BE2C (cell line): ENCODE results near the gene RAF1.
"Not testable (repeated sequence)": the region's sequence is repeated elsewhere in the genome, so short reads cannot be mapped to it uniquely, and the experiment has no call there.

Experiments
- DNase-seq: peaks from one replicate; pipeline ENCODE4 v3.0.0-alpha.2; 2020
- H3K27me3 ChIP-seq: fragments of 250-450 bp; sonication (Bioruptor Pico); 2 replicates; pipeline ENCODE4 v1.5.1; 2020; ENCODE audit warnings: mild to moderate bottlenecking
- H3K36me3 ChIP-seq: fragments of 250-450 bp; sonication (Bioruptor Pico); 2 replicates; pipeline ENCODE4 v1.5.1; 2020; ENCODE audit warnings: mild to moderate bottlenecking
- H3K4me1 ChIP-seq: fragments of 250-450 bp; sonication (Bioruptor Pico); 2 replicates; pipeline ENCODE4 v1.5.1; 2020
- H3K4me3 ChIP-seq: 2 replicates; pipeline ENCODE4 v1.5.1; 2011; ENCODE audit warnings: low read depth, low read length
- H3K9me3 ChIP-seq: fragments of 250-450 bp; sonication (Bioruptor Pico); 2 replicates; pipeline ENCODE4 v1.5.1; 2020
- TF ChIP-seq, protein P1 (sequence below): IDR thresholded peaks from 2 replicates; pipeline ENCODE4 v1.5.1; 2012; ENCODE audit warnings: mild to moderate bottlenecking, low read depth, low read length

Gene RAF1

DNA sequence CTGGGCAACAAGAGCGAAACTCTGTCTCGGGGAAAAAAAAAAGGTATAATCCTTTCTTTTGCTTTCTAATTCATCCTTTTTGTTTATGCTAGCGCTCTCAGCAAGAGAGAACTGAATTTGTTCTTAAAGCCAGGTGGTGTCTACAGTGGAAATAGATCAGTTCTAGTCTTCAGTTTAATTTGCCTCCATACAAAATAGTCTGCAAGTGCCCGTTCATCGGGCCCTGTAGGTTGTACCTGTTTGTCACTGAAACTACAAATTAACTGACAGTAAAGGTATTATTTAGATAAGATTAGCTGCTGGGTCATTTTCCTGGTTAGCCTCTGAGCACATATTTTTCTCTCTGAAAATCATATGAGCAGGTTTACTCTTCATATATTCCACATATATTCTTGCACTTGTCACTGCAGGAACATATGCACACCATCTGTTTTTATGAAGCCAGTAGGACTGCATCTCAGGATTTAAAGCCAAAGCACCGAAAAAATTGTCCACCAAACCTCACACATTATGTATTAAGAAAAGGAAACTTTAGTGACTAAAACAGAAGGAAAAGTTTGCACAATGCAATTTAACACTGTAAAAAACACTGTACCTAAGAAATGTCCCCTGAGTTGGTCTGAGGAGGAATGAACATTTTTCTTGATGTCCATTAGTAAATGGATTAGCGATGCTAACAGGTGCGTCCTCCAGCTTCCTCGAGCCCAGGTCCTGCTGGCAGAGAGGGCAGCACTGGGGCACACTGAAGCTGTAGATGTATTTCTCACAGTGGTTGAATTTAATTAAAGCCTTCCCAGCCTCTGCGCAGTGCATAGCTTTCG is 119.1 kb downstream of the RAF1 start:
- no peak for DNase-seq
- Histone ChIP-seq H3K4me1 (no peaks in the 10 kb centered on the region), H3K36me3 (no peaks in the 10 kb centered on the region), H3K27me3 (no peaks in the 10 kb centered on the region), H3K9me3 (no peaks in the 10 kb centered on the region), H3K4me3 (no peak overlapping the region)
- TF ChIP-seq, protein P1, sequence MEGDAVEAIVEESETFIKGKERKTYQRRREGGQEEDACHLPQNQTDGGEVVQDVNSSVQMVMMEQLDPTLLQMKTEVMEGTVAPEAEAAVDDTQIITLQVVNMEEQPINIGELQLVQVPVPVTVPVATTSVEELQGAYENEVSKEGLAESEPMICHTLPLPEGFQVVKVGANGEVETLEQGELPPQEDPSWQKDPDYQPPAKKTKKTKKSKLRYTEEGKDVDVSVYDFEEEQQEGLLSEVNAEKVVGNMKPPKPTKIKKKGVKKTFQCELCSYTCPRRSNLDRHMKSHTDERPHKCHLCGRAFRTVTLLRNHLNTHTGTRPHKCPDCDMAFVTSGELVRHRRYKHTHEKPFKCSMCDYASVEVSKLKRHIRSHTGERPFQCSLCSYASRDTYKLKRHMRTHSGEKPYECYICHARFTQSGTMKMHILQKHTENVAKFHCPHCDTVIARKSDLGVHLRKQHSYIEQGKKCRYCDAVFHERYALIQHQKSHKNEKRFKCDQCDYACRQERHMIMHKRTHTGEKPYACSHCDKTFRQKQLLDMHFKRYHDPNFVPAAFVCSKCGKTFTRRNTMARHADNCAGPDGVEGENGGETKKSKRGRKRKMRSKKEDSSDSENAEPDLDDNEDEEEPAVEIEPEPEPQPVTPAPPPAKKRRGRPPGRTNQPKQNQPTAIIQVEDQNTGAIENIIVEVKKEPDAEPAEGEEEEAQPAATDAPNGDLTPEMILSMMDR: no peak

DNA sequence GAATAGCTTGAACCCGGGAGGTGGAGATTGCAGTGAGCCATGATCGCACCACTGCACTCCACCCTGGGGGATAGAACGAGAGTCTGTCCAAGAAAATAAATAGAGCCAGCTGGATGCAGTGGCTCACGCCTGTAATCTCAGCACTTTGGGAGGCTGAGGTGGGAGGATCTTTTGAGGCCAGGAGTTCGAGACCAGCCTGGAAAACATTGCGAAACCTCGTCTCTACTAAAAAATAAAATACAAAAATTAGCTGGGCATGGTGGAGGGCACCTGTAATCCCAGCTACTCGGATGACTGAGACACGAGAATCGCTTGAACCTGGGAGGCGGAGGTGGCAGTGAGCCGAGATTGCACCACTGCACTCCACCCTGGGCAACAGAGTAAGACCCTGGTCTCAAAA is 120.4 kb downstream of the RAF1 start:
- not testable (repeated sequence) for DNase-seq, H3K36me3 ChIP-seq, H3K4me3 ChIP-seq, H3K4me1 ChIP-seq, H3K9me3 ChIP-seq, H3K27me3 ChIP-seq

DNA sequence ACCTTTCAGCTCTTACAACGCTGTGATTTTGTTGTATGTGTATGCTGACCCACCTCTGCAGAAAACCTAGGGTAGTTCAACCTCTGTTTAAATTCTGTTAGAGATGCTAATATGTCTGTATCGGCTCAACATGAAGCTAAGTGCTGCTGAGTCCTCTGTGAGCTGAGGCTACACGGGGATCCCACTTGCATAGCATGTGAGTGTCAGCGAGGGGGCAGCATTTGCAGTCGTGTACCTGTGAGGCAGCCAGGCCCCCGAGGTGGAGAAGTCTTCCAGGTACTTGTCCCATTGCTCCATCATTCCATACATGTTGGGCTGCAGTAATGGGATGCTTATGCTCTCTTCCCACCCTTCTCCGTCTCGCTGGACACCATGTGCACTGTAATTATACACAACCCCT is 122.3 kb downstream of the RAF1 start:
- DNase-seq: peak; percentile 29
- H3K4me3 ChIP-seq: no peak overlapping the region
- H3K9me3 ChIP-seq: no peaks in the 10 kb centered on the region
- TF ChIP-seq, protein P1: peak; percentile 46
- H3K4me1 ChIP-seq: no peaks in the 10 kb centered on the region
- H3K36me3 ChIP-seq: no peaks in the 10 kb centered on the region
- no peaks in the 10 kb centered on the region for H3K27me3 ChIP-seq

DNA sequence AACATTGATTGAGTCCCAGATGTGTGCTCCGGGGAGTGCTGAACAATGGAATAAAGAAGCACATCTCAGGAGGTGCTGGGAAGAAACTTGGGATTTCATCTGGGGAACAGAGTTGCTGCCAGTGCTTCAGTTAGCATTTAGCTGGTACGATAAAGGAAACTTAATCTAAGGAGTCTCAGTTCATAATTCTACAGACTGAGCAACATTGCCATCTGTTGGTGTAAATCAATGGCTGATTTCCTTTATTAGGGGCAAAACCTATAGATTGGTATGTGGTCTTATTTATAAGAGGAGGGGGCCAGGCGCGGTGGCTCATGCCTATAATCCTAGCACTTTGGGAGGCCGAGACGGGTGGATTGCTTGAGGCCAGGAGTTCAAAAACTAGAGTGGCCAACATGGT is 127.5 kb downstream of the RAF1 start:
- Histone ChIP-seq H3K4me3 (no peak overlapping the region), H3K36me3 (no peaks in the 10 kb centered on the region), H3K9me3 (no peaks in the 10 kb centered on the region), H3K4me1 (no peaks in the 10 kb centered on the region), H3K27me3 (no peaks in the 10 kb centered on the region)
- TF ChIP-seq, protein P1: peak; percentile 30
- DNase-seq: no peak
